IPS DF 19.7 (cell line): Measurements from ENCODE around the gene GOPC.

Source experiments
- DNase-seq: peaks from one replicate; pipeline ENCODE4 v3.0.0-alpha.2; 2013; ENCODE audit warnings: low read depth, low spot score

The GOPC gene

DNA sequence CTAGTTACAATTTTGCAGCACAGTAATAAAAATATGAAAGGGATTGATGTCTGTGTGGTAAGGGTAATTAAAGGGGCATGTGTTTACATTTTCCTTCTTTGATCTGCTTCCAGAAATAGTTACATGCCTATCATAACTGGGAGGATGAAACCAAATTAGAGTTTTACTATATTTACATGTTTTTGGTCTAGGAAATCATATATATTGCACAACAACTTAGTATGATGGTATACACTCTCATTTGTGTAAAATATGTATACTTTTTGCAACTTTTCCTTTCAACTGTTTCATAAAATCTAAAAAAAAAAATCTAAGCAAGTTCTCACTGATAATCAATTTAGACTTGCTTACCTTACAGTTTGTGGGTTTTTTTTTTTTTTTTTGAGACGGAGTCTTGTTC, 87.7 kb downstream of the GOPC start:
- no peak for DNase-seq

- no peak for DNase-seq
These were observed 88.4 kb downstream of the GOPC start for GRCh38 chr6:117513778-117514365.

DNA sequence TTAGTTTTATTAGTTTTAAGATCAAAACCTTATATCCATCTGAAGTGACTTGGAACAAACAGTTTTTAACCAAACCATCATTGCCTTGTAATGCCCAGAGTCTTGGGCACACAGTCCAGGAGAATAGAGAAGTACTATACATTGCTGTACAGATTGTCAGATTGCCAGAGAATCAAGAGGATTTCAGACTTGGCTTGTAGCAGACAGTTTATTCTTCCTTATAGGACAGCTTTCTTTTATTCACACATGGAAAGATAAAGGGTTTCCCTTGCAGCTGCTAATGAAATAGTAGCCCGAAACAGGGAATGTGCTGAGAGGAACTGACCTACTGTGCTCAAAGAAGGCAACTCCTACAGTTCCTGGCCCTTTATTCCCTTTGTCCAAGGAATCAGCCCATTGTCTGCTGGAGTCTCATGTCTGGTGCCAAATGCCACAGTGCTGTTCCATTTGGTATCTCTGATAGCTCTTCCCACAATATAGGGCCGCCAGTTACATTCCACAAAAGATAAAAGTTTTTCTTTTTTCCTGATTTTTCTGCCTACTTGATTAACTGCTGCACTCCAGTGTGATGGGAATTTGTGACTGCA, 89.2 kb downstream of the GOPC start:
- no peak for DNase-seq

GRCh38 chr6:117512056-117512828, 90.1 kb downstream of the GOPC start:
- DNase-seq, result no peak
